ENCODE results near the gene IGFBP3.

GRCh38 chr7:45955286-45955685 is 34.2 kb upstream of the IGFBP3 start:
- no peak for TF ChIP-seq CTCF (IDR thresholded peaks at IDR 0.05; ENCODE audit: low read depth, low read length, missing input control)
- no peak for TF ChIP-seq ZBTB33 (IDR thresholded peaks at IDR 0.05)
- TF ChIP-seq RAD21 (IDR thresholded peaks at IDR 0.05): no peak
- TF ChIP-seq FOXA1 (IDR thresholded peaks at IDR 0.05): no peak
- no peak for TF ChIP-seq TAF1 (conservative IDR thresholded peaks at IDR 0.05)
- TF ChIP-seq HNF4G (IDR thresholded peaks at IDR 0.05): no peak
- TF ChIP-seq SP1 (IDR thresholded peaks at IDR 0.05): no peak
- TF ChIP-seq YY1 (IDR thresholded peaks at IDR 0.05): no peak
- no peak for TF ChIP-seq REST (IDR thresholded peaks at IDR 0.05)

All from liver (tissue), 3 donors.